OCI-LY3 (cell line): ENCODE data around the gene BARX2.

ENCODE experiments used
- EZH2phosphoT487 ChIP-seq: fragments of 200-600 bp; shearing (Covaris generic); IDR thresholded peaks from 2 replicates; pipeline ENCODE4 v1.6.1; 2018; ENCODE audit warnings: antibody characterized with exemption, mixed run types, low read depth
- TF ChIP-seq, protein P1 (sequence below): fragments of 200-600, 300-600 bp; sonication (generic); IDR thresholded peaks from 2 replicates; pipeline ENCODE4 v1.5.1; 2014; ENCODE audit warnings: antibody characterized with exemption, low read length, low read depth

DNA sequence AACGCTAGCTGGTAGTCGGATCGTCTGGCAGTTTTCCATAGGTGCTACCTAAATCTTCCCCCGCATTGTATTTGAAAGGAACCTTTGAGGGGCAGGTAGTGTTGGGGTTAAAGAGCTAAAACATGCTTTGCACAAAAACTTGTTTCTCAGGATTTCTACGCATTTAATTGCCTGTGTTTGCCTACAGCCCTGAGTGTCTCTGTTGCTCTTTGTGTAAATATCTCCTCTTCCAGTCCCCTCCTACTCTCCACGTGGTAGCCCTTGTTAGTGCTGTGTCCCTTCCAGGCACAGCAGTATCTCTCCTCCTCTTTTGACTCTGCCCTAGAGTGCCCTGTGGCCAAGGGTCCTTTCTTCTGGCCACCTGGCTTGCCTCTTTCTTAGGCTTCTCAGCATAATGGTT, 81.7 kb downstream of the BARX2 start:
- TF ChIP-seq, protein P1, sequence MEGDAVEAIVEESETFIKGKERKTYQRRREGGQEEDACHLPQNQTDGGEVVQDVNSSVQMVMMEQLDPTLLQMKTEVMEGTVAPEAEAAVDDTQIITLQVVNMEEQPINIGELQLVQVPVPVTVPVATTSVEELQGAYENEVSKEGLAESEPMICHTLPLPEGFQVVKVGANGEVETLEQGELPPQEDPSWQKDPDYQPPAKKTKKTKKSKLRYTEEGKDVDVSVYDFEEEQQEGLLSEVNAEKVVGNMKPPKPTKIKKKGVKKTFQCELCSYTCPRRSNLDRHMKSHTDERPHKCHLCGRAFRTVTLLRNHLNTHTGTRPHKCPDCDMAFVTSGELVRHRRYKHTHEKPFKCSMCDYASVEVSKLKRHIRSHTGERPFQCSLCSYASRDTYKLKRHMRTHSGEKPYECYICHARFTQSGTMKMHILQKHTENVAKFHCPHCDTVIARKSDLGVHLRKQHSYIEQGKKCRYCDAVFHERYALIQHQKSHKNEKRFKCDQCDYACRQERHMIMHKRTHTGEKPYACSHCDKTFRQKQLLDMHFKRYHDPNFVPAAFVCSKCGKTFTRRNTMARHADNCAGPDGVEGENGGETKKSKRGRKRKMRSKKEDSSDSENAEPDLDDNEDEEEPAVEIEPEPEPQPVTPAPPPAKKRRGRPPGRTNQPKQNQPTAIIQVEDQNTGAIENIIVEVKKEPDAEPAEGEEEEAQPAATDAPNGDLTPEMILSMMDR: no peak
- TF ChIP-seq EZH2phosphoT487: no peak
